GM12875 (cell line): ENCODE data around the gene CCNL1.

ENCODE experiments used
- H3K4me3 ChIP-seq: one replicate; pipeline ENCODE4 v1.5.1; 2011; ENCODE audit warnings: low read depth, low read length, control low read depth
- CTCF ChIP-seq: IDR thresholded peaks from 2 replicates; pipeline ENCODE4 v1.5.1; 2011; ENCODE audit warnings: low read depth, mild to moderate bottlenecking, control low read depth, inconsistent platforms, low read length, moderate library complexity, borderline replicate concordance; ENCODE audit not compliant: insufficient read depth

The CCNL1 gene

GRCh38 chr3:157120071-157120892 is 39.7 kb downstream of the CCNL1 start:
- no peak for TF ChIP-seq CTCF
- H3K4me3 ChIP-seq: no peak overlapping the region

- no peak overlapping the region for H3K4me3 ChIP-seq
- TF ChIP-seq CTCF: no peak
These were observed 40.5 kb downstream of the CCNL1 start for GRCh38 chr3:157119369-157119951.

GRCh38 chr3:157117875-157118654 is 41.9 kb downstream of the CCNL1 start:
- no peak for TF ChIP-seq CTCF
- no peak overlapping the region for H3K4me3 ChIP-seq

GRCh38 chr3:157117206-157117605 is 42.7 kb downstream of the CCNL1 start:
- H3K4me3 ChIP-seq: no peak overlapping the region
- no peak for TF ChIP-seq CTCF

GRCh38 chr3:157116017-157116416 is 43.9 kb downstream of the CCNL1 start:
- no peak overlapping the region for H3K4me3 ChIP-seq
- no peak for TF ChIP-seq CTCF

- H3K4me3 ChIP-seq: no peak overlapping the region
- no peak for TF ChIP-seq CTCF
These were observed 44.6 kb downstream of the CCNL1 start for GRCh38 chr3:157115069-157116006.
